Subcutaneous adipose tissue (tissue), 4 donors: ENCODE data around the gene FCHSD2. TPM values are rescaled to one million over a fixed set of nuclear protein-coding genes. Genes with fewer than 3 reads are reported as not detected.

Source experiments
- CTCF ChIP-seq: fragments of 450-650 bp; IDR thresholded peaks from one replicate; pipeline ENCODE4 v1.5.1; 2016; ENCODE audit warnings: low read depth, mild to moderate bottlenecking, control low read depth, antibody characterized with exemption, moderate library complexity
- total RNA-seq, 4 donors: library from RNA; depleted of rRNA; stranded (reverse); fragments of >200 nt; gene quantifications; one replicate each; pipeline ENCODE4 v1.1.0, GENCODE V29; 2016

Gene FCHSD2
- total RNA-seq, 4 donors from 2014 or later, result 26.2 to 34.7 (median 30.0) TPM

- TF ChIP-seq CTCF, result no peak
Observed at GRCh38 chr11:72829884-72830533, 312.1 kb downstream of the FCHSD2 start.

- no peak for TF ChIP-seq CTCF
Observed at GRCh38 chr11:72829178-72829577, 312.9 kb downstream of the FCHSD2 start.

- no peak for TF ChIP-seq CTCF
Observed at GRCh38 chr11:72828692-72829101, 313.4 kb downstream of the FCHSD2 start.

GRCh38 chr11:72828081-72828567, 314.0 kb downstream of the FCHSD2 start:
- no peak for TF ChIP-seq CTCF

GRCh38 chr11:72826942-72827480, 315.1 kb downstream of the FCHSD2 start:
- TF ChIP-seq CTCF, result no peak

GRCh38 chr11:72826191-72826941, 315.8 kb downstream of the FCHSD2 start:
- no peak for TF ChIP-seq CTCF

- no peak for TF ChIP-seq CTCF
Observed at GRCh38 chr11:72825661-72826060, 316.5 kb downstream of the FCHSD2 start.
